GM21825 (cell line): Measurements from ENCODE around the gene GDPD1.
"Not testable (repeated sequence)": the region's sequence is repeated elsewhere in the genome, so short reads cannot be mapped to it uniquely, and the experiment has no call there.

ENCODE experiments used
- ATAC-seq: cut with Tn5 transposase; IDR thresholded peaks from one replicate; pipeline ENCODE4 v1.9.1; 2021; ENCODE audit warnings: mild to moderate bottlenecking, moderate library complexity; ENCODE audit not compliant: unreplicated experiment

GDPD1 gene

GRCh38 chr17:59311051-59311468 is 90.7 kb downstream of the GDPD1 start:
- ATAC-seq = no peak

GRCh38 chr17:59311521-59311920 is 91.2 kb downstream of the GDPD1 start:
- ATAC-seq = not testable (repeated sequence)

- no peak for ATAC-seq
Measured at GRCh38 chr17:59315866-59316265, 95.6 kb downstream of the GDPD1 start.
